Esophagus squamous epithelium (tissue), 4 donors: ENCODE measurements around the gene TEX51.

Experiments used
- POLR2A ChIP-seq, 4 donors: fragments of 450-650 bp; IDR thresholded peaks; one replicate each; pipeline ENCODE4 v1.6.1; 2017; ENCODE audit warnings: antibody characterized with exemption in 4 of 4, mild to moderate bottlenecking in 4 of 4, moderate library complexity in 3 of 4
- TF ChIP-seq, protein P1 (sequence below), 6 experiments: fragments of 450-650 bp in 4 of 6; fragments of 200-600 bp in 2 of 6; sonication (generic) in 2 of 6; IDR thresholded peaks; one replicate each; pipeline ENCODE4 v1.5.1; 2016 to 2019; ENCODE audit warnings: antibody characterized with exemption in 6 of 6, mild to moderate bottlenecking in 4 of 6, moderate library complexity in 4 of 6

DNA sequence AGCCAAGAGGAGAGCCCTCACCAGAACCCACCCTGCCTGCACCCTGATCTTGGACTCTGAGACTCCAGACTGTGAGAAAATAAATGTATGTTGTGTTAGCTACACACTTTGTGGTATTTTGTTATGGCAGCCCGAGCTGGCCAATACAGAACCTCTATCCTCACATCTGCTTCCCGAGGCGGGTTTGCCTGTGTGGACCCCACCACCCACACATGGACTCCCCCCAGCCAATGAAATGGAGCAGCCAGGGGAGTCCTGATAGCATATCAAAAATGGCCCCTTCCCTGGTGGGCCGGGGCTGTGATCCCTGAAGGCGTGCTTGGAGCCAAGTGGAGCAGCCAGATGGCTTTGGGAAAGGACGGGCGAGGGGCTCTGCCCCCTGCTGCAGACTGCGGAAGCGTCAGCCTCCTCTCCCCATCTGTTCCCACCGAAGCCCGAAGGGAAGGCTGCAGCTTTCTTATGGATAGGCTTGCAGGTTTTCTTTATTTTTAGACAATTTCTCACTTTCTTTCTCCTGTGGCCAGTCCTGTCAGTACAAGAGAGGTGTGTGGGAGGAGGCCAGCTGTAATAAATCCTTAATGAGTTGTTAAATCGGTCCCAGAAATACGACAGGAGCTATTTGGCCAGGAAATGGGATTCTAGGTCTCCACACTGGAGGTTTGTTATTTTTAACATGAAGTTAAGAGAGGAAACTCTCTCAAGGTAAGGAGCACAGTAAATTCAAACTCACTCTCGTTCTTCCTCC is 34.4 kb downstream of the TEX51 start:
- TF ChIP-seq, protein P1, sequence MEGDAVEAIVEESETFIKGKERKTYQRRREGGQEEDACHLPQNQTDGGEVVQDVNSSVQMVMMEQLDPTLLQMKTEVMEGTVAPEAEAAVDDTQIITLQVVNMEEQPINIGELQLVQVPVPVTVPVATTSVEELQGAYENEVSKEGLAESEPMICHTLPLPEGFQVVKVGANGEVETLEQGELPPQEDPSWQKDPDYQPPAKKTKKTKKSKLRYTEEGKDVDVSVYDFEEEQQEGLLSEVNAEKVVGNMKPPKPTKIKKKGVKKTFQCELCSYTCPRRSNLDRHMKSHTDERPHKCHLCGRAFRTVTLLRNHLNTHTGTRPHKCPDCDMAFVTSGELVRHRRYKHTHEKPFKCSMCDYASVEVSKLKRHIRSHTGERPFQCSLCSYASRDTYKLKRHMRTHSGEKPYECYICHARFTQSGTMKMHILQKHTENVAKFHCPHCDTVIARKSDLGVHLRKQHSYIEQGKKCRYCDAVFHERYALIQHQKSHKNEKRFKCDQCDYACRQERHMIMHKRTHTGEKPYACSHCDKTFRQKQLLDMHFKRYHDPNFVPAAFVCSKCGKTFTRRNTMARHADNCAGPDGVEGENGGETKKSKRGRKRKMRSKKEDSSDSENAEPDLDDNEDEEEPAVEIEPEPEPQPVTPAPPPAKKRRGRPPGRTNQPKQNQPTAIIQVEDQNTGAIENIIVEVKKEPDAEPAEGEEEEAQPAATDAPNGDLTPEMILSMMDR (IDR thresholded peaks at IDR 0.05), result no peak
- TF ChIP-seq POLR2A (IDR thresholded peaks at IDR 0.05), result no peak
